WTC11 (cell line): ENCODE measurements around the gene PTGIS.

Source experiments
- CREB1 ChIP-seq: sonication (generic); formaldehyde crosslinking; IDR thresholded peaks from 2 replicates; pipeline ENCODE4 v1.8.0; 2023; ENCODE audit warnings: mild to moderate bottlenecking, missing genetic modification reagents
- CTCF ChIP-seq: fragments of 200-600 bp; IDR thresholded peaks from 2 replicates; pipeline ENCODE4 v1.8.0; 2022; ENCODE audit warnings: antibody characterized with exemption
- HMGXB4 ChIP-seq: sonication (generic); formaldehyde crosslinking; IDR thresholded peaks from 2 replicates; pipeline ENCODE4 v1.8.1; 2023; ENCODE audit warnings: mild to moderate bottlenecking, moderate library complexity, missing genetic modification reagents
- MAX ChIP-seq: sonication (generic); formaldehyde crosslinking; IDR thresholded peaks from 2 replicates; pipeline ENCODE4 v1.8.0; 2022; ENCODE audit warnings: mild to moderate bottlenecking, missing genetic modification reagents
- NR2C2 ChIP-seq: sonication (generic); formaldehyde crosslinking; IDR thresholded peaks from 2 replicates; pipeline ENCODE4 v1.8.0; 2022; ENCODE audit warnings: mild to moderate bottlenecking, missing genetic modification reagents
- ZBTB43 ChIP-seq: sonication (generic); formaldehyde crosslinking; IDR thresholded peaks from 2 replicates; pipeline ENCODE4 v1.8.1; 2023; ENCODE audit warnings: mild to moderate bottlenecking, missing genetic modification reagents
- ZNF121 ChIP-seq: sonication (generic); formaldehyde crosslinking; IDR thresholded peaks from 2 replicates; pipeline ENCODE4 v1.8.0; 2023; ENCODE audit warnings: missing genetic modification reagents

- TF ChIP-seq CTCF (no peak), ZBTB43 (CRISPR knock-in tag) (no peak), HMGXB4 (CRISPR knock-in tag) (no peak), MAX (no peak), ZNF121 (CRISPR knock-in tag) (no peak), NR2C2 (CRISPR knock-in tag) (no peak), CREB1 (no peak)
Observed at GRCh38 chr20:49563015-49563980, 4.6 kb downstream of the PTGIS start.
